ENCODE data around the gene SH3RF1.
"Not testable (repeated sequence)": the region's sequence is repeated elsewhere in the genome, so short reads cannot be mapped to it uniquely, and the experiment has no call there.

DNA sequence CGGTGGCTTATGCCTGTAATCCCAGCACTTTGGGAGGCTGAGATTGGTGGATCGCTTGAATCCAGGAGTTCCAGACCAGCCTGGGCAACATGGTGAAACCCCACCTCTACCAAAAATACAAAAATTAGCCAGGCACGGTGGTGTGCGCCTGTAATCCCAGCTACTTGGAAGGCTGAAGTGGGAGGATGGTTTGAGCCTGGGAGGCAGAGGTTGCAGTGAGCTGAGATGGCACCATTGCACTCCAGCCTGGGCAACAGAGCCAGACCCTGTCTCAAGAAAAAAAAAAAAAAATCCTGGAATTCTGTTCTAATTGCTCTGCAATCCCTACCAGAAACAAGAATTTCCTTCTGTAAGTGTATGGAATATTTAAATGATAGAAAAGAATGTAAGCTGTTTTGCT lies 67.5 kb downstream of the SH3RF1 start:
- TF ChIP-seq POLR2A (IDR thresholded peaks at IDR 0.05), result not testable (repeated sequence)
- TF ChIP-seq, protein P1, sequence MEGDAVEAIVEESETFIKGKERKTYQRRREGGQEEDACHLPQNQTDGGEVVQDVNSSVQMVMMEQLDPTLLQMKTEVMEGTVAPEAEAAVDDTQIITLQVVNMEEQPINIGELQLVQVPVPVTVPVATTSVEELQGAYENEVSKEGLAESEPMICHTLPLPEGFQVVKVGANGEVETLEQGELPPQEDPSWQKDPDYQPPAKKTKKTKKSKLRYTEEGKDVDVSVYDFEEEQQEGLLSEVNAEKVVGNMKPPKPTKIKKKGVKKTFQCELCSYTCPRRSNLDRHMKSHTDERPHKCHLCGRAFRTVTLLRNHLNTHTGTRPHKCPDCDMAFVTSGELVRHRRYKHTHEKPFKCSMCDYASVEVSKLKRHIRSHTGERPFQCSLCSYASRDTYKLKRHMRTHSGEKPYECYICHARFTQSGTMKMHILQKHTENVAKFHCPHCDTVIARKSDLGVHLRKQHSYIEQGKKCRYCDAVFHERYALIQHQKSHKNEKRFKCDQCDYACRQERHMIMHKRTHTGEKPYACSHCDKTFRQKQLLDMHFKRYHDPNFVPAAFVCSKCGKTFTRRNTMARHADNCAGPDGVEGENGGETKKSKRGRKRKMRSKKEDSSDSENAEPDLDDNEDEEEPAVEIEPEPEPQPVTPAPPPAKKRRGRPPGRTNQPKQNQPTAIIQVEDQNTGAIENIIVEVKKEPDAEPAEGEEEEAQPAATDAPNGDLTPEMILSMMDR (IDR thresholded peaks at IDR 0.05), result not testable (repeated sequence)
